Measurements from ENCODE around the gene VPS51. TPM values are rescaled to one million over a fixed set of nuclear protein-coding genes. Genes with fewer than 3 reads are reported as not detected.

The VPS51 gene
- total RNA-seq, 1 experiment from 2014 or later = 89.5 TPM

DNA sequence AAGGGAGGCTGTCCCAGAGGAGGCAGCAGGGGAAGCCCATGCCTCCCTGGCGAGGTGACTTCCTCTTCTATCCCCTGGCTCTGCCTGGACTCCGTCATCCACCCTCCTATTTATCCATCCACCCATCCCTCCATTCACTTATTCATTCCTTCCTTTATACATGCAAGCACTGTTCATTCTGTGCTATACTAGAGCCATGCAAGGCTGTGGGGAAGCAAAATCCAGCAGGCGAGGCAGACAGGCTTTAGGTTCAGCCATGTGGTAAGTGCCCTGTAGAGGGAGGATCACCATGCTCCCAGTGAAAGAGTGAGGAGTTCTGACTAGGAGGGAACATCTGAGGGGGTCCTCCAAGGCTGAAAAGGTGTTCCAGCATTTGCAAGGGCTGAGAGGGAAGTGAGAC, 36.5 kb upstream of the VPS51 start:
- DNase-seq (ENCODE audit: low read depth, low spot score) (no peak), ATAC-seq (no peak)
- H3K9ac ChIP-seq (ENCODE audit: low read length) = no peak overlapping the region
- no peak overlapping the region for H3K4me2 ChIP-seq (ENCODE audit: low read length)
- ChIA-PET CTCF (no interaction called here), RAD21 (ENCODE audit: low non-redundant PET in 1 of 2, low total read pairs in 2 of 2, uncharacterized antibody in 2 of 2, unreplicated experiment in 2 of 2) (no interaction called here), POLR2A (no interaction called here)
- no peaks in the 10 kb centered on the region for H3K36me3 ChIP-seq (ENCODE audit: control insufficient read depth in 1 of 2, insufficient read depth in 2 of 2, low read length in 2 of 2)
- no peak overlapping the region for H3K27ac ChIP-seq (ENCODE audit: low read depth, low read length)
- H3K4me1 ChIP-seq (ENCODE audit: control insufficient read depth in 1 of 2, insufficient read depth in 2 of 2, low read length in 2 of 2) = no peaks in the 10 kb centered on the region
- no peak for TF ChIP-seq EZH2phosphoT487 (IDR thresholded peaks at IDR 0.05; ENCODE audit: borderline replicate concordance)
- TF ChIP-seq, protein P1, sequence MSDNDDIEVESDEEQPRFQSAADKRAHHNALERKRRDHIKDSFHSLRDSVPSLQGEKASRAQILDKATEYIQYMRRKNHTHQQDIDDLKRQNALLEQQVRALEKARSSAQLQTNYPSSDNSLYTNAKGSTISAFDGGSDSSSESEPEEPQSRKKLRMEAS (IDR thresholded peaks at IDR 0.05) = no peak
- TF ChIP-seq TCF7L2 (IDR thresholded peaks at IDR 0.05; ENCODE audit: borderline replicate concordance, extremely low read depth, insufficient read depth, insufficient read length) = no peak
- TF ChIP-seq RAD21 (IDR thresholded peaks at IDR 0.05; ENCODE audit: low read depth) = no peak
- no peak for TF ChIP-seq SRF (IDR thresholded peaks at IDR 0.05; ENCODE audit: low read depth)
- TF ChIP-seq JUND (IDR thresholded peaks at IDR 0.05) = no peak
- TF ChIP-seq ZFX (IDR thresholded peaks at IDR 0.05) = no peak
- TF ChIP-seq POLR2AphosphoS5 (IDR thresholded peaks at IDR 0.05; ENCODE audit: low read depth, low read length) = no peak
- no peak for TF ChIP-seq EGR1 (IDR thresholded peaks at IDR 0.05; ENCODE audit: low read depth)
- no peak for TF ChIP-seq YY1 (IDR thresholded peaks at IDR 0.05; ENCODE audit: extremely low read depth, insufficient replicate concordance, low read depth, low read length)
- TF ChIP-seq CBX3 (IDR thresholded peaks at IDR 0.05; ENCODE audit: low read depth) = no peak
- no peak for TF ChIP-seq ZNF274 (IDR thresholded peaks at IDR 0.05; ENCODE audit: low read depth, low read length)
- TF ChIP-seq EZH2 (IDR thresholded peaks at IDR 0.05) = no peak
- no peak for TF ChIP-seq FOSL1 (IDR thresholded peaks at IDR 0.05; ENCODE audit: low read depth)
- no peak for TF ChIP-seq SP1 (IDR thresholded peaks at IDR 0.05; ENCODE audit: low read depth)
- no peak for TF ChIP-seq POLR2A (IDR thresholded peaks at IDR 0.05; ENCODE audit: borderline replicate concordance, extremely low read depth, insufficient read depth, insufficient read length)
- TF ChIP-seq CEBPB (IDR thresholded peaks at IDR 0.05; ENCODE audit: low read depth) = no peak
- intact Hi-C loops (cut with micrococcal nuclease) = no loop called here
- H3K4me3 ChIP-seq (replicated peaks in 1 of 2; ENCODE audit: low read depth in 1 of 2, low read length in 2 of 2) = no peak overlapping the region
- no peaks in the 10 kb centered on the region for H3K79me2 ChIP-seq (ENCODE audit: insufficient read depth, low read length)
- H3K9me3 ChIP-seq (ENCODE audit: control insufficient read depth in 1 of 2, insufficient read depth in 1 of 2, low read depth in 1 of 2, low read length in 2 of 2) = no peaks in the 10 kb centered on the region
- H4K20me1 ChIP-seq (ENCODE audit: insufficient read depth) = no peaks in the 10 kb centered on the region
- no peaks in the 10 kb centered on the region for H3K9me2 ChIP-seq (ENCODE audit: insufficient read depth)
- no peaks in the 10 kb centered on the region for H3K27me3 ChIP-seq (ENCODE audit: insufficient read depth, low read length)
- BruUV-seq (replicated peaks) = no TSS peak
- H2AFZ ChIP-seq (ENCODE audit: low read depth, low read length, poor library complexity, severe bottlenecking) = no peak overlapping the region

Data from HCT116 (cell line).